OCI-LY3 (cell line): ENCODE measurements around the gene LGALS4.

ENCODE experiments used
- CTCF ChIP-seq: fragments of 200-600, 300-600 bp; sonication (generic); IDR thresholded peaks from 2 replicates; pipeline ENCODE4 v1.5.1; 2014; ENCODE audit warnings: antibody characterized with exemption, low read length, low read depth
- EZH2phosphoT487 ChIP-seq: fragments of 200-600 bp; shearing (Covaris generic); IDR thresholded peaks from 2 replicates; pipeline ENCODE4 v1.6.1; 2018; ENCODE audit warnings: antibody characterized with exemption, mixed run types, low read depth

- no peak for TF ChIP-seq CTCF
- TF ChIP-seq EZH2phosphoT487: no peak
Observed at GRCh38 chr19:38786572-38787265, 26.0 kb downstream of the LGALS4 start.
